HG03159 (cell line): ENCODE data around the gene NLRP10.
"Not testable (repeated sequence)": the region's sequence is repeated elsewhere in the genome, so short reads cannot be mapped to it uniquely, and the experiment has no call there.

ENCODE experiments used
- ATAC-seq: cut with Tn5 transposase; IDR thresholded peaks from one replicate; pipeline ENCODE4 v1.9.1; 2021; ENCODE audit warnings: mild to moderate bottlenecking, moderate library complexity; ENCODE audit not compliant: unreplicated experiment

The NLRP10 gene, protein sequence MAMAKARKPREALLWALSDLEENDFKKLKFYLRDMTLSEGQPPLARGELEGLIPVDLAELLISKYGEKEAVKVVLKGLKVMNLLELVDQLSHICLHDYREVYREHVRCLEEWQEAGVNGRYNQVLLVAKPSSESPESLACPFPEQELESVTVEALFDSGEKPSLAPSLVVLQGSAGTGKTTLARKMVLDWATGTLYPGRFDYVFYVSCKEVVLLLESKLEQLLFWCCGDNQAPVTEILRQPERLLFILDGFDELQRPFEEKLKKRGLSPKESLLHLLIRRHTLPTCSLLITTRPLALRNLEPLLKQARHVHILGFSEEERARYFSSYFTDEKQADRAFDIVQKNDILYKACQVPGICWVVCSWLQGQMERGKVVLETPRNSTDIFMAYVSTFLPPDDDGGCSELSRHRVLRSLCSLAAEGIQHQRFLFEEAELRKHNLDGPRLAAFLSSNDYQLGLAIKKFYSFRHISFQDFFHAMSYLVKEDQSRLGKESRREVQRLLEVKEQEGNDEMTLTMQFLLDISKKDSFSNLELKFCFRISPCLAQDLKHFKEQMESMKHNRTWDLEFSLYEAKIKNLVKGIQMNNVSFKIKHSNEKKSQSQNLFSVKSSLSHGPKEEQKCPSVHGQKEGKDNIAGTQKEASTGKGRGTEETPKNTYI

DNA sequence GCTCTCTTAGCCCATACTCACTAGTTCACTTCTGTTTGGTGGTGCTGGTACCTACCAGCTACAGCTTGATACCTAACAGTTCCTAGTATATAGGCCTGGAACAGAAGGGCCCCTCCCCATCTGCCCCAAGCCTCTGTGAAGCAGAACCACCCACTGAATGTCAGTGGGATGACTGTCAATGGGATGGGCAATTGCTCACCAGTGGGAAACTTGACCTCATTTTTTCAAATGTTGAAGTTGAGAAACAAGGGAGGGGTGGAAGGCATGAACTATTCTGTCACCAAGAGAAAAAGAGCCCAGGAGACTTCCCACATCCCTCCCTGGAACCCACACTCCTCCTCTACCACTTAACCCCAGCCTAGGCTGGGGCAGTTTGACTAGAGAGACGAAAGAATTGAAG is at the start of gene NLRP10:
Gene NLRP10 (minus strand): TSS at position 62 of the 400 bp plus-strand sequence. CDS start 1,952 bp downstream, outside the sequence.
- ATAC-seq, result no peak

DNA sequence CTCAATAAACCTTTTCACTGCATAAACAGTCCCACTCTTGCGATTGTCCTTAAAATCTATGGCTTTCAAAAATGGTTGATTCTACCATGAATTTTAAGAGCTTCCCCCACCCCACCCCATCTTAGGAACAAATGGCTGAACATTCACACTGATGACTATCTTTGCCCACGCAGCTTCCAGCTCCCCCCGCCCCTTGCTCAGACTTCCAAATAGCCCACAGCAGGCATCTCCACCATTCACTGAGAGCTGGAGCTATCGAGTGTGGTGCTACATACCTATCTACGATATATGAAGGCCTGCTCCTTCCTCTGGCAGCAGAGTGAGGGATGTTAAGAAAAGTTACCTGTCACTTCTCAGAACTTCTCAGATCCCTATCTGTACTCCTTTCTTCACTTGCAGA is 48.6 kb upstream of the NLRP10 start:
- no peak for ATAC-seq

DNA sequence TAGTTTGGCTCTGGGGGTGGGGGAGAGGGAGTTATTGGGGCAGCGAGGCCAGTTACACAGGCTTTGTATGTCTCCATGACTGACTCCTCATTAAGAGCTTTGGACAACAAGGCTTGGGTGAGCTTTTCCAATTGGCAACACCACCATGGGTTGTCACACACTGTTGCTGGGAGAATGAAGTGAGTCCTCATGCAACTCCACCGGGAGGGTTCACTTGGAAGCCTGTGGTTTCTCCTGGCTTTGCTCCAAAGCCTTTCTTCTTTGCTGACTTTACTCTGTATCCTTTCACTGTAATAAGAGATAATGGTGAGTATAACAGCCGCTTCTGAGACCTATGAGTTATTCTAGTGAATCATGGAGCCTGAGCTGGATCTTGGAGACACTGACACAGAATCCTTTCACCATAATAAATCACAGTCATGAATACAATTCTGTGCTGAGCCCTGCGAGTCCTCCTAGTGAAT is 46.8 kb upstream of the NLRP10 start:
- no peak for ATAC-seq

DNA sequence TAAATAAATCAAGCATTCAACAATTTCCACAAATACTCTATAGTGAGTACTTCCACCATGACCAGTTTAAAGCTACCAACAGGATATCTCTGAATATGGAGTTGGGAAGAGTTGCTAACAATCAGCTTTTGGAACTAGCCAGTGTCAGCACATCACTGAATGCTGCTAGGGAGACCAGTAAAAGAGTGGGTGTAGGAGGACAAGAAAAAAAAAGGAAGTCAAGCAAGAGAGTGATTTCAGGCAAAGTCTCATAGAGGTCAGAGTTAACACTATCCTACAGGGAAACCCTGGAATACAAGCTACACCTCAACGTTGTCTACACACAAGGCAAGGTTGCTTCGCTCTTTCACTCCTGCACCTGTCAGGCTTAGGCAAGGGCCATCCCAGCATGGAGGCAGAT is 46.1 kb upstream of the NLRP10 start:
- no peak for ATAC-seq

DNA sequence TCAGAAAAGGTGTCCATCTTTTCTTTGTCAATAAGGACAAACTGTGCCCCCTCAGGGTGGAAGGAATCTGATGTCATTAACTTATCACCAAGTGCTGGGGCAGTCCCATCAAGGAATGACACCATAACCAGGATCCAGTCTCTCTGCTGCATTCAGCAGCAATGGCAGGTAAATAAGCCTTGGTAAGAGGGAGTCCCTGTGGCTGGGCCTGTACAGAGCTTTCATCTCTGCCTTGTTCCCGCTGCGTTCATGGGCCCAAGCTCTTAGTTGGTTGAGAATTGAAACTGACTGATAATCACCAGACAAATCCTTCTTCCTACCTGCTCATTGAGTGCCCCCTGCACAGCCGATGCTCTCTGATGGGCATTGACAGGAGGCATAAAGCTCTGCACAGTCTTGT is 44.6 kb upstream of the NLRP10 start:
- no peak for ATAC-seq

DNA sequence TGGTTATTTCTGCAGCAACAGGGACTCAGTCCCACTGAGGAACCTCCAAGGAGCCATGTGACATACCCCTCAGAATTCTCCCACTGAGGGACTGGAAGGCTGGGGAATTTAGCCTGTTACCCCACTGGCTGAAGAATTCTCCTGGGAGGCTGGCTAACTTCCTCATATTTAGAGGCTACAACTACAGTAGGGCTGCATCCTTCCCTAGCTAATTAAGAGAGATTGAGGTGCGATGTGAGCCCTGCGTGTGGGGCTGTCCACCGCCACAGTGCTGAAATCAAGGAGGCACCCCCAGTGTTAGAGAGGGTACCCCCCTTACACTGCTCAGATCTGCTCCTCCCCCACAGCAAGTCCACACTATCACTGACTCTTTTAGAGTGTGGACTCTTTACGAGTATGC is 43.0 kb upstream of the NLRP10 start:
- ATAC-seq, result no peak

DNA sequence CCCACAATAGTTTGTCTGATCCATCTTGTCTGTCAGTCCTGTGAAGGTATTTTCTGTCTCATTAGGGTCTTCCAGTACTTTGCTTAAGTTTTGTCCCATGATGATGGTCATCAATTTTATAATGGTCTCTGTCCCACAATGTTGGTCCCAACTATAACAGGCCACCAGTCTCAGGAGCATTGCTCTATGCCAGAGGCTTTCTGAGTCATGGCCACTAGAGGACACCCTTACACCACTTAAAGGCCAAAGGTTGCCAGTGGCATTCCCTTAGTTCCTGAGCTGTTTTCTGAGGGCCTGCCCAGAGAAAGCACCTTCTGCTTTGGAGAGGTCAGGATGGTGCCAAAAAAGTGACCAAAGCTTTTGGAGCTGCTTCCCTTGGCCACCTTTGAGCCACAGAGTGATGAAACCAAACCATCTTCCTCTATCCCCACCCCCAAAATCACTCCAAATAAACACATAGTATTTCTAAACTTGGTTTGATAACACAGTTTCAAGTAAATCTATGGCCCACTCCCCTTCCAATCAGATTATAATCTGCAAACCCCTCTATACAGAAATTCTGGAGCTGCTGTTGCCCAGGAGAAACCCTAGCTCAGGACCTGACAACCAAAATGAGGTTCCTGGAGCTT is 41.2 kb upstream of the NLRP10 start:
- peak; percentile 74 for ATAC-seq

DNA sequence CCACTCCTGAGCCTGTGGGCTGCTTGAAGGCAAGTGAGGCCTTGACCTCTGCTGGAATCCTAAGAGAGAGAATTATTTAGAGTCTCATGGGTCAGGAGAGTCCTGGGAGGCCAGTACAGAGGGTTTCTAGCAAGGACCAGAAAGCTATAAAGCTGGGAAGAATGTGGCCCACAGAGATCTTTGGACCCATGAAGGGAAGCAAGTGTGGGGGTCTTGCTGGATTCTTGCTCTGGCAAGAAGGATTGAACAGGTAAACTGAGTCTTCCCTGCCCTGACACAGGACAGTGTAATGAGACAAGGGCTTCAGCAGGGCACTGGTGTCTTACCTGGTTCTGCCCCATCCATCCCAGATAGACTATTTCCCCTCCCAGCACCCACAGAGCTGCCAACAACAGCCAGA is 40.3 kb upstream of the NLRP10 start:
- no peak for ATAC-seq

DNA sequence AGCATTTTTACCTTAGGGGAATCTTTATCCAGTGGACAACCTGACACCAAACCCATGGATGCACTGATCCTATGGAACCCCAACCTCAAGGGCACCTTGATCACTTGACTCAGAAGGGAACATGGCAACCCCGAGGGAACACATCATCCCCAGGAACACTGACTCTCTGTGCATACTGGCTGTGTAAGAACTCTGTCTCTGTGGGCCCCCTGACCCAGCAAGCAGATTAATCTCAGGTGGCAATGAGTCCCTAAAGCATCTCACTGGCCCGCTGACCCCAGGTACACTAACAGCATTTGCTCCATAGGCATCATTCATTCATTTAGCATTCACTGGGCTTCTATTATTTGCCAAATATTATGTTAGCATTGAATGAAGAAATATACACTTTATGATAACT is 38.8 kb upstream of the NLRP10 start:
- ATAC-seq, result no peak

DNA sequence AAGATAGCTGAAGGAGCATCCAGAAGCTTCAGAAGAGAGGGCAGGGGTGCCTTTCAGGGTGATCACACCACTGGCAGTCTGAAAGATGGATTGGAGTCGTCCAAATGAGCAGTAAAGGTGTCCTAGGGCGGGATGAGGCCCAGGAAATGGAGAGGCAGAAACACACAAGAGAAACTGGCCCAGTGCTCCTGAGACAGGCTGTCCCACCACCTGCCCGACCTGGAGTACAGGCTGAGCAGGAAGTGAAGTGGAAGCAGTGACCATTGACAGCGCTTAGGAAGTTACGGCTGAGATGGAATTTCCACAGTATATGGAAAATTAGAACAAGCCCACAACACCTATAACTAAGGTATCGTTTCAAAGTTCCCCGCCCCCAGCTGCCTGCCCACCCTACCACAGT is 37.9 kb upstream of the NLRP10 start:
- no peak for ATAC-seq

DNA sequence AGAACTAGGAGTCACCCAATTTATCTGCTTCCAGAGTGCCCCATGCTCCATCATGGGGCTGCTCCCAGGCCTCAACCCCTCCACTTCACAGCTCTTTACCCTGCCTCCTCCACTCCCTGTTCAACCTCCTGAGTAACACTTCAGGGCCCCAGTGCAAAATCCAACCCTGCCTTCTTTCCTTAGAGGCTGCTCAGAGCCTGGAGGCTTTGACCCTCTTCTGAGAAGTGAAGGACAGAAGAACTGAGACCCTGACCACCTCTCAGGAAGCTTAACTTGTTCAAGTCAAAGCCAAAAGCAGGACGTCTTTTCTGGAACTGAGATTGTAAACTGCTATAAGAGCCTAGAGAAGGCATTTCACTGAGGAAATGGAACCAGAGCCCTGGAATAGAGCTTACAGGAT is 37.4 kb upstream of the NLRP10 start:
- ATAC-seq, result no peak

DNA sequence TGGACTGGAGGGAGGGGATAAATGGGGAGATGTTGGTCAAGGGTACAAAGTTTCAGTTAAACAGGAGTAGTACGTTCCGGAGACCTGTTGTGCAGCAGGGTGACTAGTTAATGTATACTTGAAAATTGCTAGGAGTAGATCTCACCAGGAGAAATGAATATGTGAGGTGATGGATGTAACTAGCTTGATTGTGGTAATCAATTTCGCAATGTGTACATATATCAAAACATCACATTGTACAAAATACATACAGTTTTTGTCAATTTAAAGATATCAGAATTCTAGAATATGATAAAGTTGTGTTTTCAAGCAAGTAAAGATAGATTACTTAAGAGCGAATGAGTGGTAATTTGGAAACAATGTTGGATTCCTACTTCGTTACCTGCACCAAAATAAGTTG is 35.1 kb upstream of the NLRP10 start:
- ATAC-seq, result no peak

DNA sequence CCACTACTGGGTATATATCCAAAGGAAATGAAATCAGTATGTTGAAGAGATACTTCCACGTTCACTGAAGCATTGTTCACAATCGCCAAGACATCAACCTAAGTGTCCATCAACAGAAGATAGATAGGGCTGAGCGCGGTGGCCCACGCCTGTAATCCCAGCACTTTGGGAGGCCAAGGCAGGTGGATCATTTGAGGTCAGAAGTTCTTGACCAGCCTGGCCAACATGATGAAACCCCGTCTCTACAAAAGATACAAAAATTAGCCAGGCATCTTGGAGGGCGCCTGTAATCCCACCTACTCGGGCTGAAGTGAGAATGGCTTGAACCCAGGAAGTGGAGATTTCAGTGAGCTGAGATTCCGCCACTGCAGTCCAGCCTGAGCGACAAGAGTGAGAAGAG is 34.5 kb upstream of the NLRP10 start:
- no peak for ATAC-seq

DNA sequence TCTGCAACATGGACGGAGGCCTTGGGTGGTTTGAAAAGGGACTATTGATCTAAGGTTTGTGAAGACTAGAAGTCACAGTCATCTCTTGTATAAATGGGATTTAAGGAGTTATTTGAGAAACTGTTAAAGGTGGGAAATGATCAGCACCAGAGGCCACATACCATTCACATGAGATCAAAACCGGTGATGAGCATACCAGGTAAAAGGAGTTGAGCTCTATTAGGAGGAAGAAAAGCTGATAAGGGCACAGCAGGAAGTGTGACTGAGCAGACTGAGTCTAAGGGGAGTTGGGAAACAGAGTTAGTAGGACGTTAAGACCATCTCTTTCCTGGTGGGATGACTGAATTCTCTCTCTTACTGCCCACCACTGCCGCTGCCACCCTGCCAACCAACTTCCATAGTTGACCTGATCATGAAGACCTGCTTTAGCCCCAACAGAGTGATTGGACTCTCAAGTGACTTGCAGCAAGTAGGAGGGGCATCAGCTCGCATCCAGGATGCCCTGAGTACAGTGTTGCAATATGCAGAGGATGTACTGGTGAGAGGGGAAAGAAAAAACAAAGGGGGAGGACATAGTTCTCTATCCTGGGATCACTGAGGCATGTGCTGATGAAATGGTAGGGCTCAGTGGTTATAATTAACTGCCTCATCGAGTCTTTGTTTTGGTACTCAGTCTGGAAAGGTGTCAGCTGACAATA is 29.5 kb upstream of the NLRP10 start:
- no peak for ATAC-seq

DNA sequence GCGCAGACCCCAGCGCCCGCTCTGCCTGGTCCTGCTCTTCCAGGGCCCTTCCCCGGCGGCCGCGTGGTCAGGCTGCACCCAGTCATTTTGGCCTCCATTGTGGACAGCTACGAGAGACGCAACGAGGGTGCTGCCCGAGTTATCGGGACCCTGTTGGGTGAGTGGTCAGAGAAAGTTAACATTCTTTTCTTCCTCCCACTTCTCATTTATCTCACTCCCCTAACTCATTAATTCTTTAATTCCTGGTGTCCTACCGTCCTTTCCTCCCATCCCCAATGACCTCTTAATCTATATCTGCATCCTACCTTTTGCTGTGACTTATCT is 22.3 kb upstream of the NLRP10 start:
- ATAC-seq, result not testable (repeated sequence)

DNA sequence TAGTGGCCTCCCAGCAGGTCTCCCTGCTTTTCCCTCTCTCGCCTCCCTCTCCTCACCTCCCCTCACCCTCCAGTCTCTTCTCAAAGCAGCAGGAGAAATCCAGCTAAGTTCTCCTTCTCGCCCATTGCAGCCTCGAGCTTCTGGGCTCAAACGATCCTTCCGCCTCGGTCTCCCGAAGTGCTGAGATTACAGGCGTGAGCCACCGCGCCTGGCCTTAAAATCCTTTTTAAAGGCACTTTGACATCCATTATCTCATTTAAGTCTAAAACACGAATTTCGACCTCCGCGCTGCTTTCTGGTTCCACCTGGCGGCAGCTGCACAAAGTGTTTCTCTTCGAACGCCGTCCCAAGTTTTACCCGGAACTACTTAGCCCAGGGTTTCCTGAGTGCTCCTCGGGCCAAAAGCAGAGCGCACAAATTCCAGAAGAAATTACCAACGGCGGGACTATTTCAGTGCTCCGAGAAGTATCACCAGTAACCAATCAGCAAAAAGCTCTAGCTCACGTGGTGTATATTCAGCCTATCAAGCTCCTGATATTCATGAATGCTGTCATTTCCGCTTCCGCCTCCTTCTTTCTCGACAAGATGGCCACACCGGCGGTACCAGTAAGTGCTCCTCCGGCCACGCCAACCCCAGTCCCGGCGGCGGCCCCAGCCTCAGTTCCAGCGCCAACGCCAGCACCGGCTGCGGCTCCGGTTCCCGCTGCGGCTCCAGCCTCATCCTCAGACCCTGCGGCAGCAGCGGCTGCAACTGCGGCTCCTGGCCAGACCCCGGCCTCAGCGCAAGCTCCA is 21.7 kb upstream of the NLRP10 start, which contains the start of gene EIF3F:
Gene EIF3F (plus strand): TSS at position 570 of the 792 bp plus-strand sequence. CDS start 16 bp downstream, at position 586.
- ATAC-seq, result peak; percentile 93

DNA sequence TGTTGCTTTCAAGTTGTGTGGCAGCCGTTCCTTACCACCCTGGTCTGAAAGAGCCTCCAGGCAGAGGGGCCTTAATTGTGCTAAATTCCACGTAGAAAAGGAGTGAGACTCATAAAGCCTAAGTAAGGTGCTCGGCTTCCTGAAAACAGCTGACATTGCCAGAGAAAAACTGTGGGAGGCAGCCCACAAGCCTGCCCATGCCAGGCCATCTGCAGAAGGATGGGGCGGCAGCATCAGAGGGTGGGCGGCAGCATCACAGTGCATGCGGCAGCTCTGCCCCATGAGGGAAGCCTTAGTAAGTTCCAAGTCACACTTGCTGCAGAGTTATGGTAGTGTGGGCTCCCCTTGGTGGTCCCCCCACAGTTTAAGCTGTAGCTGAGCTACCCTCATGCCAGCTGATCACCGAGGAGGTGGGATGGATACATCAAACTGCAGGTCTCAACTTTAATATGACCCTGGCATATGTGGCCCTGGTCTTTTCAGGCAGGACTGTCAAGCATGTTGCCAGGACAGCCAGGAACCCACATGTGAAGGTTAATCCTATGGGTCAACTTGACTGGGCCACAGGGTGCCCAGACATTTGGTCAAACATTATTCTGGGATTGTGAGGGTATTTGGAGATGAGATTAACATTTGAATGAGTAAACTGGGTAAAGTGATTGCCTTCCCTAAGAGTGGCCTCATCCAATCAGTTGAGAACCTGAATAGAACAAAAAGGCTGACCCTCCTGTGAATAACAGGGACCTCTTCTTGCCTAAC is 18.8 kb upstream of the NLRP10 start:
- no peak for ATAC-seq

DNA sequence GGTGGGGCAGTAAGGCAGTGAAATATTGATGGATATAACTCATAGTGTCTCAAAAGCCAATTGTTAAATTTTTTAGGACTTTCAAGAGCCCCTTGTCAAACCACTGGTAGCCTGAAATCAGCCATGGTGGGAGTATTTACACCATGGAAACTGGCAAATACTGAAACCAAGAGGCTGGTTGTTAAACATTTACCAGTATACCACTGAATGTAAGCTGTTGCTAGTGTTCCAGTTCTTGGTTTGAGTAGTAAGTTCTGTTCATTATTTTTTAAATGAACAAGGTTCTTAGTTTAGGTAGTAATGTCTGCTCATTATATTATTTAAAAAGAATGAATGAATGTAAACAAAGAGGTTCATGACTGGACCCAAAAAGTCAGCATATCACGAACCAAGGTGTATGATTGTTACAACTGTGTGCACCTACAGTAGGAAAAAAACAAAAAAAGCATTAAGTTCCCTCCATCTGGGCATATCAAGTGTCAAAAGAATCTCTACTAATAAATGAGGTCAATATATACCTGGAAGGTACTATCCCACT is 17.4 kb upstream of the NLRP10 start:
- ATAC-seq, result peak; percentile 45

DNA sequence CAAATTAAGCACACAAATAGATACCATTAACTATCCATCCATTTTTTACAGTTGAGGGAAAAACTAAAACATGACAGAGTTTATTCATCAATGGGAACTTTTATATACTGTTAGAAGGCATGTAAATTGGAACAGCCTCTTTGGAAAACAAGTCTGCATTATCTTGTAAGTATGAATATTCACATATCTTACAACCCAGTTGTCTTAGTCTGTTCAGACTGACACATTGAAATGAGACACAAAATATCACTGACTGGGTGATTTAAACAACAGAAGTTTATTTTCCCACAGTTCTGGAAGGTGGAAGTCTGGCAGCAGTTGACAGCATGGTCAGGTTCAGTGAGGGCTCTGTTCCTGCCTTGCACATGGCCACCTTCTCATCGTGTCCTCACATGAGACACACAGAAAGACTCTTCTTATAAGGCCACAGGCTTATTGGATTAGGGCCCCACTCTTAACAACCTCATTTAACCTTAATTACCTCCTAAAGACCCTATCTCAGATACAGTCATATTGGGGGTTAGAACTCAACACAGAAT is 16.4 kb upstream of the NLRP10 start:
- no peak for ATAC-seq
